ENCODE measurements around the gene PAPPA2.

Gene PAPPA2

DNA sequence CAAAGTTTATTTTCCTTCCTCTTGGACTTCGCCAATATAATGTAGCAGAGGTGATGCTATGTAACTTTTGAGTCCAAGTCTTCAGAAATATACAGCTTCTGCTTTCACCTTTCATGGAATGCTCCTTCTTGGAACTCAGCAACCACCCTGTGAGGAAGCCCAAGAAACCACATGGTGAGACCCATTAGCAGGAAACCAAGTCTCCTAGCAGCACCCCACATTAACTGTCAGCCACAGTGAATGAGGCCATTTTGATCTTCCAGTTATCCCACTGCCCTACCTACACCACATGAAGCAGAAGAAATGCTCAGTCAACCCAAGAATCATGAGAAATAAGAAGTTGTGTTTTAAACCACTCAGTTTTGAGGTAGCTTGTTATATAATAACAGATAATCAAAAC is 58.2 kb downstream of the PAPPA2 start:
- Histone ChIP-seq H3K9me3 (no peaks in the 10 kb centered on the region), H3K4me3 (no peak overlapping the region), H3K36me3 (replicated peaks) (no peaks in the 10 kb centered on the region), H3K4me1 (no peaks in the 10 kb centered on the region), H3K27me3 (ENCODE audit: low read depth) (no peaks in the 10 kb centered on the region)
- in situ Hi-C loops (cut with MboI; ENCODE audit: low sequenced_read_pairs) = no loop called here
- no peak for DNase-seq (ENCODE audit: low spot score in 2 of 2)

DNA sequence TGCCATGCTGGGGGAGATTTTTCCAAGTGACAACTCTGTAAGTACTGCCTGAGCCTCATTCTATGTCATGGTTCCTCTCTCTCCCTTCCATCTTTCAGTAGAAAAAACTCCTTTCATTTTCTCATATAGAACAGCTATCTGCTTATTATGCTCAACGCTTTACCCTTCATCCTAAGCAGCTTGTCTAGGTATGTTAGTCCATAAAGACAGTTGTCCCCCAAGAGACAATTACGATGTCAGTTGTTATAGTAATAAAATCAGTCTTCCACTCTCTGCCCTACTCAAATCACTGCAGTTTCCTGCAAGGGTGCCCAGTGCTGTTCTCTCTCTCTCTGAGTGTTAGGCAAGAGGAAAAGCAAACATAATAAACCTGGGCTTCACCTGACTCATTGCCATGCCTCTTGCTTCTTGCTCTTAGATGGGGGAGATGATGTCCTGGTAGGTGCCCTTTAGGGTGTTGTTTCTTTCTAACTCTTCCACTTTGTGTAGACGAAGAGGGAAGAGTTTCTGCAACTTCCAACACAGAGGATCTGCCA is 59.4 kb downstream of the PAPPA2 start:
- Histone ChIP-seq H3K4me3 (no peak overlapping the region), H3K27me3 (ENCODE audit: low read depth) (no peaks in the 10 kb centered on the region), H3K9me3 (no peaks in the 10 kb centered on the region), H3K4me1 (no peaks in the 10 kb centered on the region), H3K36me3 (replicated peaks) (no peaks in the 10 kb centered on the region)
- no peak for DNase-seq (ENCODE audit: low spot score in 2 of 2)
- in situ Hi-C loops (cut with MboI; ENCODE audit: low sequenced_read_pairs) = no loop called here

DNA sequence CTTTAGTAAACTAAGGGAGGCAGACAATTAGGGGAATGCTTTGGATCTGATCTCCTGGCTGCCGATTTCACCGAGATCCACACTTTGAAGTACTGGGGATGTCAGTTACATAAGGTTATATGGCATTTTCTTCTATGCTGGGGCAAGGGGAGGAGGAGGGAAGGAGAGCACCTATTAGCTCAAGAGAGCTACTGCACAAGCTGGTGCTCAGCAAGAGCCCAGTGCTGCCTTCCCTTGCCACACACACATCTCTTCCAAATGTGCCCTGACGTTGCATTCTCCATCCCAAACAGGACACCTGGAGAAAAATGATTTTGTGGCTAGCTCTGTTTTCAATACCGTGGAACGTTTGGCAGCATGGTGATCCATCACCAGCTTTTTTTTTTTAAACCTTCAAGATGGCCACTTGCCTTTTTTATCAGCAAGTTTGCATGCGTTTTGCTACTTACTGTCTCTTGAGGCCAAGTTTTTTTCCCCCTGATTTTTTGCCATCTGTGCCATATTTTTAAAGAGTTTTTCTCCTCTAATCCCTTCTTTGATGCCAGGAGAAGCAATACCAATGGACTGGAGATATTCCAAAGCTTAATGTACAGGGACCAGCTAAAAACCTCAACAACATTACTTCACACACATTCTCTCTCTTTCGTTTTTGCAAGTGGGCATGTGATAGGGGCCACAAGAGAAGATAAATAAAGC is 66.6 kb downstream of the PAPPA2 start:
- in situ Hi-C loops (cut with MboI; ENCODE audit: low sequenced_read_pairs) = no loop called here
- H3K9me3 ChIP-seq = no peaks in the 10 kb centered on the region

DNA sequence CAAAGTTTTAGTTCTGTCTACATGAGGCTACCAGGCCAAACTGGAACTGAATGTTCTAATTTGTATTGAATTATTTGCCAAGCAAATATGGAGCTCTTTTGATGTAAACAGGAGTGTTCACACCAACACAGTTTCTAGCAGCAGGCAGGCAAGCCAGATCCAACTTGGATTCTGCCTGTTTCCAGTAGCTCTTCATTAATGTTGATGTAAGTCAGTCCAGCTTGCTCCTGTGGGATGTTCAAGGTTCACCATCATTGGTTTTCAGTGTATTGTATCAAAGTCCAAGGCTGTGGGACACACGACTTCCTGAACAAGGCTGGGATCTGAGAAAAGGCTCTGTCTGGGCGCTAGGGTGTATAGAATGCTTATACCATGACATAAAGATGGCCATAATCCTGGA is 68.1 kb downstream of the PAPPA2 start:
- Histone ChIP-seq H3K4me3 (no peak overlapping the region), H3K27me3 (ENCODE audit: low read depth) (no peaks in the 10 kb centered on the region), H3K36me3 (replicated peaks) (no peaks in the 10 kb centered on the region), H3K4me1 (no peaks in the 10 kb centered on the region), H3K9me3 (no peaks in the 10 kb centered on the region)
- in situ Hi-C loops (cut with MboI; ENCODE audit: low sequenced_read_pairs) = no loop called here
- no peak for DNase-seq (ENCODE audit: low spot score in 2 of 2)

More for the DNA sequence above, 66.6 kb downstream of the PAPPA2 start:
- Histone ChIP-seq H3K27me3 (ENCODE audit: low read depth) (no peaks in the 10 kb centered on the region), H3K36me3 (replicated peaks) (no peaks in the 10 kb centered on the region), H3K4me1 (no peaks in the 10 kb centered on the region), H3K4me3 (no peak overlapping the region)
- DNase-seq (ENCODE audit: low spot score in 2 of 2) = no peak

DNA sequence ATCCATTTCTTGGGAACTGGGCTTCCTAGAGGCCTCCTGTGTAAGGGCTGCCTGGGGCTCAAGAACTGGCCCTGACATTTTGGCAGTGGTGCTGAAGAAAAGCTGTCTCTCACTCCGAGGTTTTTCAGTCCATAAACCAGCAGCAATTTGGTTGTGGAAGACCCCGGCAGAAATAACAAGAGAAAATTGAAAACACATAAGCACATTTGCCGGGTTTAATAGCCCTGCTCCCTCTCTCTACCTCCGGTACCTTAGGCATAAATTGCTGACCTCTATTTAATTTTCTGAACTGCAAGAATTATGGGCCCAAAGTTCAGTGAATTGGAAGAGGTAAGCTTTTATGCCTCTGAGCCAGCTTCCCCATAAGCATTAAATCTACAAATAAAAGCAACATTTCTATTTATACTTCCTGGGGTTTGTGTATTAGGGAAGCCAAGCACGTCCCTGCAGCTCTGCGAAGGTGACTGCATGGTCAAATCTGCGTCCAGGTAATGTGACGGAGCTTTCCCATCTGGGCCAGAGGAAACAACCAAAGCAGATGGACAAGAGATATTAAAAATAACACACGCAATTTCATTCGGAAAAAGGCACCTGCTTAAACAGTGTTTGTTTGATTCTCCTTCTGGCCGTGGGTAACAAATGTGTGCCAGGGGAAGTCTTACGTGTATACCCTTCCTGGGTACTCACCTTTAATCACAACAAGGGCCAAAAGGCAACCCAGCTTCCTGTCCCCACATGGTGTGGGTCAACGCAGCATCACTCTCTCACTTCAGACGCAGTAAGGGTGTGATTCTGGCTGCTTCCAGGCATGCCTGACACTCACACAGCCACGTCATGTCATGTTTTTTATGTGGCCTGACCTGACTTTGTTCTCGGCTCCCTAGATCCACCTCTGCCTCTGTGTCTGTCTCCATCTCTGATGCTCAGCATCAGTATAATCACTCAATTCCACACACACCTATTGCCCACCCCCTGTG is 69.2 kb downstream of the PAPPA2 start:
- Histone ChIP-seq H3K27me3 (ENCODE audit: low read depth) (no peaks in the 10 kb centered on the region), H3K4me1 (no peaks in the 10 kb centered on the region), H3K4me3 (no peak overlapping the region), H3K36me3 (replicated peaks) (no peaks in the 10 kb centered on the region), H3K9me3 (no peaks in the 10 kb centered on the region)
- in situ Hi-C loops (cut with MboI; ENCODE audit: low sequenced_read_pairs) = no loop called here
- DNase-seq (ENCODE audit: low spot score in 2 of 2) = no peak

DNA sequence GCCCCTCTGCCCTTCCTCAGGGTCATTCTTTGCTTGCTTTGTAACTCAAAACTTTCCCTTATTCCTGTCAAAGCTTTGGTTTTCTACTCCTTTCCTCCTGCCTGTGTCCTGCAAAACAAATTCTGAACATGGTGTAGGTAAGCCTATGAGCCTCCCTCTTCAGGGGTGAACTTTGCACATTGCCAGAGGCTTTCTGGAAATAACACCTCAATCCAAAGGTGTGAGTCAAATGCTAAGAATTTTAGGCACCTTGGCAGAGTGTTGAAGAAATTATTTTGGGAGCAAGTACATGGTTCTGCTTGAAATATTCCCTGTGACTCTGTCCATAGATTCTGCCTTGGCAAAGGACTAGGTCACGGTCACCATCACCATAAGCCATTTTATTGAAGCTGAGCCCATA is 70.0 kb downstream of the PAPPA2 start:
- Histone ChIP-seq H3K27me3 (ENCODE audit: low read depth) (no peaks in the 10 kb centered on the region), H3K4me3 (no peak overlapping the region), H3K36me3 (replicated peaks) (no peaks in the 10 kb centered on the region), H3K9me3 (no peaks in the 10 kb centered on the region), H3K4me1 (no peaks in the 10 kb centered on the region)
- no peak for DNase-seq (ENCODE audit: low spot score in 2 of 2)
- in situ Hi-C loops (cut with MboI; ENCODE audit: low sequenced_read_pairs) = no loop called here

DNA sequence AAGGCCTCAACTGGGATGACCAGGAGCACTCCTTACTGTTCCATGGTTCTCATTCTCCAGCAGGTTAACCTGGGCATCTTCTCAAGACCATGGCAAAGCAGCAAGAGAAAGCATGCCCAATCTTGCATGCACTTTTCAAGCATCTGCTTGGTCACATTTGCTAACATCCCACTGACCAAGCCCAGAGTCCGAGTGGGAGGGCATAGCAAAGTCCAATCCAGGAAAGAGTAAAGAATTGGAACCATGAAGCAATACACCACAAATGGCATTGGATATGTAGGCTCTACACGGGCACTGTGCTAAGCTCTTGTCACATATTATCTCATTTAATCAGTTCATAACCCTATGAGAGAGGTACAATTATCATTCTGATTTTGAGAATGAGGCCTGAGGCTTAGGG is 73.6 kb downstream of the PAPPA2 start:
- no peaks in the 10 kb centered on the region for H3K4me1 ChIP-seq
- no peak for DNase-seq (ENCODE audit: low spot score in 2 of 2)
- H3K27me3 ChIP-seq (ENCODE audit: low read depth) = no peaks in the 10 kb centered on the region
- in situ Hi-C loops (cut with MboI; ENCODE audit: low sequenced_read_pairs) = no loop called here
- no peak overlapping the region for H3K4me3 ChIP-seq
- no peaks in the 10 kb centered on the region for H3K36me3 ChIP-seq (replicated peaks)
- no peaks in the 10 kb centered on the region for H3K9me3 ChIP-seq

DNA sequence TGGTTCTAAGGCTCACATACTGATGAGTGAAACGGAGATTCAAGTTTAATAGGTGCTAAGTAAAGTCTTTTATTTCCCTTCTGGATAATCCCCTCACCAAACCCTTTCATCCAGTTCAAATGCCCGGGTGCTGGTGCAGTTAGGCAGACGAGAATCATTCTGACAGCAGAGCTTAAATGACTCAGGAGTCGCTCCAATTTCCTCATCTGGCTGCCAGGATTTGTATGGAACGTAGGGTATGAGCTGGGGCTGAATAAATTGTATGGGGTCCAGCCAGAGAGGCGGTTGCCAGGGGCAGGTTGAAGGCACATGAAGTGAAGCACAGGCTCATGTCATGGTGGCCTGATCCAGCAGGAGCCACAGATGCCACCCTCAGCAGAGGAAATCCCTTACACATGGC is 76.0 kb downstream of the PAPPA2 start:
- Histone ChIP-seq H3K4me1 (no peaks in the 10 kb centered on the region), H3K36me3 (replicated peaks) (no peaks in the 10 kb centered on the region), H3K27me3 (ENCODE audit: low read depth) (no peaks in the 10 kb centered on the region), H3K4me3 (no peak overlapping the region), H3K9me3 (no peaks in the 10 kb centered on the region)
- no peak for DNase-seq (ENCODE audit: low spot score in 2 of 2)
- in situ Hi-C loops (cut with MboI; ENCODE audit: low sequenced_read_pairs) = no loop called here

DNA sequence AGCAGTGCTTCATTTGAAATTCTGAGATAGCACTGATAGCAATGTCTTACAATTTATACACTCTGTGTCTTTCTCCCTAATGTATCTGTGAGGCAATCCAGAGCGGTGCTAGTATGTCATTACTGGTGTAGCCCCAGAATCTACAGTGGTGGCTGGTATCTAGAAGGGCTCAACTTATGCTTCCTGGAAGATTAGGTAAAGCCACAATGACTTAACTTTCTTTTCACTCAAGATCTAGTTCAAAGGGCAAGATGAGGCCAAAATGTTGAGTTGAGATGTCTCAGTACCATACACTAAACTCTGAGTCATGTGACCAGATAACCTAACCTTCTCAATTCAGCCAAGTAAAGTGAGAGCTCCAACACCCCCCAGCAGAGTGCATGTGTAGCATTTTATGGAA is 77.5 kb downstream of the PAPPA2 start:
- H3K9me3 ChIP-seq = no peaks in the 10 kb centered on the region
- in situ Hi-C loops (cut with MboI; ENCODE audit: low sequenced_read_pairs) = no loop called here
- DNase-seq (ENCODE audit: low spot score in 2 of 2) = no peak
- no peaks in the 10 kb centered on the region for H3K4me1 ChIP-seq
- H3K4me3 ChIP-seq = no peak overlapping the region
- no peaks in the 10 kb centered on the region for H3K27me3 ChIP-seq (ENCODE audit: low read depth)
- no peaks in the 10 kb centered on the region for H3K36me3 ChIP-seq (replicated peaks)

DNA sequence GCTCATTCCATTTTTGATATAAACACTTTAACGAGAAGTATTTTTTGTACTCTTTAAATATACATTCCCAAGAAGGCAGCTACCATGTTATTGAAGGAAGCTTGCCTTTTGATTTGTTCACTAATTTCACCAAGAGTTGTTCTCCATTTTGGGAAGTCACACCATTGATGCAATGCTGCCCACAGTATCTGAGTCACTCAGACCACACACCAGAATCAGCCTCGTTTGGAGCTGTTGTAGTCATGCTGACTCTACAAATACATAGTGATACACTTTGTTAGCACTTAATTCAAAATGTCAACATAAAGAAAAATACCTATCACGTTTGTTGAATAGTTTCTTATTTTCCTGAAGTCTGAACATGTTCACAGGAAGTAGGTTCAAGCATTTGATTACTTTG is 78.7 kb downstream of the PAPPA2 start:
- no peak for DNase-seq (ENCODE audit: low spot score in 2 of 2)
- Histone ChIP-seq H3K27me3 (ENCODE audit: low read depth) (no peaks in the 10 kb centered on the region), H3K4me1 (no peaks in the 10 kb centered on the region), H3K4me3 (no peak overlapping the region), H3K9me3 (no peaks in the 10 kb centered on the region), H3K36me3 (replicated peaks) (no peaks in the 10 kb centered on the region)
- in situ Hi-C loops (cut with MboI; ENCODE audit: low sequenced_read_pairs) = no loop called here

DNA sequence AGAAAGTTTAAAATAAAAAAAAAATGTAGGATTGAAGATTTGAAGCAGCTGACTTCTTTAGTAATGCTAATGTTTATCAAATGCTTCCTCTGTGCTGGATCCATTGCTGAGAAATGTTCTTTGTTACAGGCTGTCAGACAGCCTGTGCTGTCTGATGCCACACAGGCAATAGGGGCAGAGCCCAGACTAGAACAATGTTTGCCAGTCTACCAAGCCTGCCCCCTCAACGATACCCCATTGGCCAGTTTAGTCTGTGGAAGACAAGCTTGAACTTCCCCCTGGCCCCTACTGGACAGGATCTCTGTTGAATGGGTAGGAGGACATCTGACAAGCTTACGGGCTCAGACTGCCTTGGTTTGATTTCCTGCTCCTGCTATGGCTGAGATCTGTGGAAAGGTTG is 79.4 kb downstream of the PAPPA2 start:
- in situ Hi-C loops (cut with MboI; ENCODE audit: low sequenced_read_pairs) = no loop called here
- H3K4me1 ChIP-seq = no peaks in the 10 kb centered on the region
- H3K27me3 ChIP-seq (ENCODE audit: low read depth) = no peaks in the 10 kb centered on the region
- no peaks in the 10 kb centered on the region for H3K36me3 ChIP-seq (replicated peaks)
- DNase-seq (ENCODE audit: low spot score in 2 of 2) = no peak
- no peak overlapping the region for H3K4me3 ChIP-seq
- H3K9me3 ChIP-seq = no peaks in the 10 kb centered on the region

DNA sequence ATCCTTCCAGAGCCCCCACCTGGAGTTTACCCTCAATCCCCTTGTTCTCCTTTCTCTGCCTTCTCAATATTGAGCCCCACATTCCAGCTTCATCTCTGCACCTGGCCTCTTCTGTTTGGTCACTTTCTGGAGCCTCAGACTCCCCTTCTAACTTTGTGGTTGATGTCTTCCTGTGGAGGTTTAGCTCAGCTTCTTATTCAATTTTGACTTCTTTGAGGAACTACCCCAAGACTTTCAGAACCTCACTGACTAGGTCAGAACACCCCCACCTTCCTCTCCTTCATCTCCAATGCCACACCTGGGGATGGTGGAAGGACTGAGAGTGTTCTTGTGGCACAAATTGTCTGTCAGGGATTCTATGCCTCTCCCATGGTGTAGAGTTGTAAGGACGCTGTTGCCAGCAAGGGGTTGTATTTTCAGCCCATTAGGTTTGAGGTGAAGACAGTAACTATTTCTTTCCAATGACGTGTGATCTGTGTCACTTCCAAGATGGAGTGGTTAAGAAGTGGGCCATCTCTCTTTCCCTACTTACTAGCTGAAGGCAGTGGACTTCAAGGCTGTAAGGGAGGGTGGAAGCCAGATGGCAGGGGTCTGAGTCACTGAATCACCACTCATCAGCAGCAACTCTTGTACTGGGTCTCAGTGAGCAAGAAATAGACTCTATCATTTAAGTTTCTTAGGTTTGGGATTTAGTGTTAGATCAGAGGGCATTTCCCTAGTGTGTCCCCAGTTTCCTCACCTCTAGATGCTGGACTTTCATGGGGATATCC is 80.6 kb downstream of the PAPPA2 start:
- in situ Hi-C loops (cut with MboI; ENCODE audit: low sequenced_read_pairs) = no loop called here
- Histone ChIP-seq H3K4me1 (no peaks in the 10 kb centered on the region), H3K9me3 (no peaks in the 10 kb centered on the region), H3K36me3 (replicated peaks) (no peaks in the 10 kb centered on the region), H3K4me3 (no peak overlapping the region), H3K27me3 (ENCODE audit: low read depth) (no peaks in the 10 kb centered on the region)
- no peak for DNase-seq (ENCODE audit: low spot score in 2 of 2)

DNA sequence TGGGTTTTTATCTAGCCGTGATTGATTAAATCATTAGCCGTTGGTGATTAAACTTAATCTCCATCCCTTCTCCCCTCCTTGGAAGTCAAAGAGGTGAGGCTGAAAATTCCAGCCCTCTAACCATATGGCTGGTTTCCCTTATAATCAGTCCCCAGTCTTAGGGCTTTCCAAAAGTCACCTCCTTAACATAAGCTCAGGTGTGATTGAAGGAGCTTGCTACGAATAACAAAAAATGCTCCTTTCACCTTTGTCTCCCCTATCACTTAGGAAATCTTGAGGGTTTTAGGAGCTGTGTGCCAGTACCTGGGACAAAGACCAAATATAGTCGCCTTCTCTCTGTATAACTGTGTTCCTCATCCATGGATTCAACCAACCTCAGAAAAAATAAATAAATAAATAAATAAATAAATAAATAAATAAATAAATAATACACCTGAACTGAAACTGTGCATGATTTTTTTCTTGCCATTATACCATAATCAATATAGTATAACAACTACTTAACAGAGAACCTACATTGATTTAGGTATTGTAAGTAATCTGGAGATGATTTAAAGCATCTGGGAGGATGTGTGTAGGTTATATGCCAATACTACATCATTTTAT is 82.2 kb downstream of the PAPPA2 start:
- Histone ChIP-seq H3K9me3 (no peaks in the 10 kb centered on the region), H3K4me3 (no peak overlapping the region), H3K27me3 (ENCODE audit: low read depth) (peaks cover 3% of the 10 kb centered on the region; the same call in 1 of the 2 replicates), H3K36me3 (replicated peaks) (no peaks in the 10 kb centered on the region), H3K4me1 (no peaks in the 10 kb centered on the region)
- no peak for DNase-seq (ENCODE audit: low spot score in 2 of 2)
- in situ Hi-C loops (cut with MboI; ENCODE audit: low sequenced_read_pairs) = no loop called here
